Measurements from ENCODE around the gene HOXA4.

The HOXA4 gene

DNA sequence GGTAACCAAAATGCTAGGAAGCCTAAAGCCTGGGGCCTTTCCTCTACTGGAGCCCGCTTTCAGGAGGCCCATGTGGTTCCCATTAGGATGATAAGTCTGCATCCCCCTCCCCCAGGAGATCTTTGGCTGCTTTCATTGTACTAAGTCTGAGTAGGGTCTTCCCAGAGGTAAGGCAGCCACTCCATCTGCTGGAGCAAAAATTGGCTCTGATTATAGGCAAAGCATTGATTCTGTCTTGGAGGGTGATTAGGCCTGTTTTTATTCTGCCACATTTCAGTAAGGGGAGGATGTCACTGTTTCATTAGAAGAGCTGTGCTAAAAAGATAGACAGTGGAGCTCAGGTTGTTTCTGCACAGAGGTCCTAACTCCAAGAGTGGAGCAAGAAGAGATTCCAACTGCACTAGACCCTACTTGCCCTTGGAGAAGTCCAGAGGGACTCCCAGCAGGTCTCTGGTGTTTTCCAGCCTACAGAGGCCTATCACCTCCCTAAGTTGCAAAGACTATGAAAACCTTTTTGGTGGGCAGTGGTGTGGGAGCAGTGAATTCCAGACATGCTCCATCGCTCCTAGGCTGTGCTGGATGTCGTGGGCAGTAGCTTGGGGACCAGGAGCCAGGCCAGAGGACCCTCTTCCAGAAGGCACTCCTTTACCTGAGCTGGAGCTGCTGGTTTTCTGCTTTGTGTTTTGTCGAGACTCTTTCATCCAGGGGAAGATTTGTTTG, 20.9 kb downstream of the HOXA4 start:
- H3K79me1 ChIP-seq (ENCODE audit: low read length), result no peaks in the 10 kb centered on the region
- no peaks in the 10 kb centered on the region for H3K36me3 ChIP-seq (ENCODE audit: control insufficient read depth, insufficient read depth, low read length)
- H3K4ac ChIP-seq (ENCODE audit: low read depth, low read length), result no peak overlapping the region
- no peaks in the 10 kb centered on the region for H3K79me2 ChIP-seq (ENCODE audit: control insufficient read depth, insufficient read depth, low read length)
- no peak overlapping the region for H3K4me2 ChIP-seq (ENCODE audit: low read length)
- peaks cover 82% of the 10 kb centered on the region for H3K27me3 ChIP-seq (ENCODE audit: insufficient read depth, low read length, poor library complexity)
- no peak overlapping the region for H2BK120ac ChIP-seq (ENCODE audit: low read depth, low read length)
- H3K23ac ChIP-seq (ENCODE audit: low read length), result no peak overlapping the region
- H3K4me1 ChIP-seq (ENCODE audit: control insufficient read depth, low read depth, low read length), result no peaks in the 10 kb centered on the region
- H2AK5ac ChIP-seq (ENCODE audit: low read length), result no peak overlapping the region
- no peak overlapping the region for H3K27ac ChIP-seq (ENCODE audit: low read depth, low read length)
- no peak overlapping the region for H3K56ac ChIP-seq (ENCODE audit: low read length)
- H3K4me3 ChIP-seq (ENCODE audit: low read length), result no peak overlapping the region
- no peak overlapping the region for H4K8ac ChIP-seq (ENCODE audit: low read depth, low read length)
- no peak overlapping the region for H2BK5ac ChIP-seq (ENCODE audit: low read length)
- H2BK15ac ChIP-seq (replicated peaks; ENCODE audit: low read depth), result no peak overlapping the region
- H3K9ac ChIP-seq (ENCODE audit: low read length), result no peak overlapping the region
- WGBS (ENCODE audit: extremely low coverage, insufficient coverage, low lambda C conversion rate), result no CpG with 5 or more reads among the region's 4 CpGs
- no peak overlapping the region for H4K5ac ChIP-seq (ENCODE audit: low read length)
- DNase-seq, result no peak
- H3K18ac ChIP-seq (ENCODE audit: low read length), result no peak overlapping the region

DNA sequence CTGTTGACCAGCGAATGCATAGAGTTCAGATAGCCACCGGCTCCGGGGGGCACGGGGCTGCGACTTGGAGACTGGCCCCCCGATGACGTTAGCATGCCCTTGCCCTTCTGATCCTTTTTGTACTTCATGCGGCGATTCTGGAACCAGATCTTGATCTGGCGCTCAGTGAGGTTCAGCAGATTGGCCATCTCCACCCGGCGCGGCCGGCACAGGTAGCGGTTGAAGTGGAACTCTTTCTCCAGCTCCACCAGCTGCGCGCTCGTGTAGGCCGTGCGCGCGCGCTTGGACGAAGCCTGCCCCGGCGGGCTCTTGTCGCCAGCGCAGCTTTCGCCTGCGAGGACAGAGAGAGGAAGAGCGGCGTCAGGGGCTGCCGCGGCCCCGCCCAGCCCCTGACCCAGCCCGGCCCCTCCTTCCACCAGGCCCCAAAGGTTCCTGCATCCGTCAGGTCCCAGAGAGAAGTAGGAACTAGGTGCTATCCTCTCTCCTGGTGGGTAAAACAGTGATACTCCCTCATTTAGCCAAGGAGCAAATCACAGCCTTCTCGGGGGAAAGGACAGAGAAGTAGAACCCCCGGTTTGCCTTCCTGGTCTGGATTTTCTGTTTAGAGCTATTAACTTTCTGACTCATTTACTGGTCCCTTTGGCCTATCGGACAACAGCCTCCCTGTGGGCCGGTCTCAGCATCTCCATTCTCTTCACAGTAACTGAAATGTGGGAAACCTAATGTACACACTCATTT, 22.0 kb downstream of the HOXA4 start:
- H3K79me1 ChIP-seq (ENCODE audit: low read length), result no peaks in the 10 kb centered on the region
- WGBS (ENCODE audit: extremely low coverage, insufficient coverage, low lambda C conversion rate), result no CpG with 5 or more reads among the region's 41 CpGs
- H4K5ac ChIP-seq (ENCODE audit: low read length), result no peak overlapping the region
- peak; percentile 81 for DNase-seq
- no peak overlapping the region for H3K27ac ChIP-seq (ENCODE audit: low read depth, low read length)
- no peaks in the 10 kb centered on the region for H3K79me2 ChIP-seq (ENCODE audit: control insufficient read depth, insufficient read depth, low read length)
- H3K9ac ChIP-seq (ENCODE audit: low read length), result no peak overlapping the region
- no peak overlapping the region for H3K4ac ChIP-seq (ENCODE audit: low read depth, low read length)
- H3K4me2 ChIP-seq (ENCODE audit: low read length), result peak overlapping the region; percentile 20
- H3K18ac ChIP-seq (ENCODE audit: low read length), result no peak overlapping the region
- peaks cover 87% of the 10 kb centered on the region for H3K27me3 ChIP-seq (ENCODE audit: insufficient read depth, low read length, poor library complexity)
- H3K23ac ChIP-seq (ENCODE audit: low read length), result no peak overlapping the region
- H4K8ac ChIP-seq (ENCODE audit: low read depth, low read length), result no peak overlapping the region
- H3K4me1 ChIP-seq (ENCODE audit: control insufficient read depth, low read depth, low read length), result no peaks in the 10 kb centered on the region
- H2BK15ac ChIP-seq (replicated peaks; ENCODE audit: low read depth), result no peak overlapping the region
- no peak overlapping the region for H2BK5ac ChIP-seq (ENCODE audit: low read length)
- H2AK5ac ChIP-seq (ENCODE audit: low read length), result no peak overlapping the region
- no peak overlapping the region for H2BK120ac ChIP-seq (ENCODE audit: low read depth, low read length)
- no peaks in the 10 kb centered on the region for H3K36me3 ChIP-seq (ENCODE audit: control insufficient read depth, insufficient read depth, low read length)
- no peak overlapping the region for H3K4me3 ChIP-seq (ENCODE audit: low read length)
- H3K56ac ChIP-seq (ENCODE audit: low read length), result peak overlapping the region; percentile 56

DNA sequence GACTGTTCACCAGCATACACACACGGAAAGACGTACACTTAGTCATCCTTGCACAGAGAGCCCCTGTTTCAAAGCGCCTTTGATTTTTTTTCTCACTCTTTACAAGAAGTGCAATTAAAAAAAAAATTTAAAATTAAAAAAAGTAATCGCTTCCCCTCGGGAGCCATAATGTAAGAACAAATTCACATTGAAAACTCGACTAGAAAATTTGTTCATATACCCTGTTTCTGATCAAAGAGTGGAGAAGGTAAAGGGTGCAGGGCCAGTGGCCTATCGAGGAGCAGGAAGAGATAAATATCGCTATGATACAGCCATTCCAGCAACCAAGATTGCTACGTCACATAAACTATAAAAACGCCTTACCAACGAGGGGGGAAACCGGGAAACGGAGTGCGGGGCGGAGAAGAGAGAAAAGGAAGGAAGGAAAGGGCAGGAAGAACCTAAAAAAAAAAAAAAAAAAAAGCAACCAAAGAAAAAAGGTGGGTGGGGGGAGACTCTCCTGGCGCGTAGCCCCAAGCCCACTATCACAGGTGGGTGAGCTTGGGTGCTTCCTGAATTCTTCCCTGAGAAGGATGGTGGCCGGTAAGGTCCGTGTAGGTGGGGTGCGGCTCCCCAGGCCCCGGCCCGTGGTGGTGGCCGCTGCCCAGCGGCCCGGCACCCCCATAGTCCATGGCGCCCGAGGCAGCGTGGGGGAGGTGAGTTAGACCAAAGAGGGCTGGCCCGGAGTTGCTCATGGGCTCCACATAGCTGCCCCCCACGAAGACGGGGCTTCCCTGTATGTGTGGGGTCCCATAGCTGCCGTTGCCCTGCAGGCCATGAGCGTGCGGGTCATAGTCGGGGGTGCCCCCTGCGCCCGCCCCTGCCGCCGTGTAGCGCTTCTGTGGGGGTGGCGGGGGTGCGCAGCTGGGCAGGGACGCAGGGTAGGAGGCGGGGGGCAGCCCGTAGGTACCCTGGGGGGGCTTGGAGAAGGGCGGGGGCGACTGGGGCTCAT, 22.9 kb downstream of the HOXA4 start:
- Histone ChIP-seq H3K27me3 (ENCODE audit: insufficient read depth, low read length, poor library complexity) (peaks cover 88% of the 10 kb centered on the region), H3K79me1 (ENCODE audit: low read length) (no peaks in the 10 kb centered on the region)

DNA sequence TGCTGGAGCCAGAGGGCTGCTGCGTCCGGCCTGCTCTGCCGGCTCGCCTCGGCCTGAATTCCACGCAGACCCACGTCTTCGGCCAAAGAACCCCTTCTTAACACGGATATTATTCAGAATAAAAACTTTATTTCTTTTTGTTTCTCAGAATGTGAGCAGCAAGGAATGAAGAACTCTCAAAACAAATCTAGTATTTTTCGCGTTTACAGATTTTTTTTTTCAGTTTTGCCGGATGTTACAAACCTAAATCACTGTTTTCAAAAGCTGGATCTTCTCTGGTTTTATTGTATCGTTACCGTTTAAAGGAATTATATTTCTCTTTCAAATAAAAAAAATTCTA, 23.7 kb downstream of the HOXA4 start:
- Histone ChIP-seq H3K79me1 (ENCODE audit: low read length) (no peaks in the 10 kb centered on the region), H3K4ac (ENCODE audit: low read depth, low read length) (no peak overlapping the region), H4K8ac (ENCODE audit: low read depth, low read length) (no peak overlapping the region), H3K9ac (ENCODE audit: low read length) (no peak overlapping the region), H3K27me3 (ENCODE audit: insufficient read depth, low read length, poor library complexity) (peaks cover 91% of the 10 kb centered on the region), H2BK120ac (ENCODE audit: low read depth, low read length) (no peak overlapping the region), H4K5ac (ENCODE audit: low read length) (no peak overlapping the region), H3K4me2 (ENCODE audit: low read length) (no peak overlapping the region), H2BK5ac (ENCODE audit: low read length) (no peak overlapping the region), H3K4me3 (ENCODE audit: low read length) (no peak overlapping the region), H3K36me3 (ENCODE audit: control insufficient read depth, insufficient read depth, low read length) (no peaks in the 10 kb centered on the region), H3K79me2 (ENCODE audit: control insufficient read depth, insufficient read depth, low read length) (no peaks in the 10 kb centered on the region), H3K23ac (ENCODE audit: low read length) (no peak overlapping the region), H2AK5ac (ENCODE audit: low read length) (no peak overlapping the region), H3K4me1 (ENCODE audit: control insufficient read depth, low read depth, low read length) (no peaks in the 10 kb centered on the region), H3K56ac (ENCODE audit: low read length) (no peak overlapping the region), H3K18ac (ENCODE audit: low read length) (no peak overlapping the region), H3K27ac (ENCODE audit: low read depth, low read length) (no peak overlapping the region), H2BK15ac (replicated peaks; ENCODE audit: low read depth) (no peak overlapping the region)
- no peak for DNase-seq
- WGBS (ENCODE audit: extremely low coverage, insufficient coverage, low lambda C conversion rate), result no CpG with 5 or more reads among the region's 14 CpGs

More for the DNA sequence above, 22.9 kb downstream of the HOXA4 start:
- WGBS (ENCODE audit: extremely low coverage, insufficient coverage, low lambda C conversion rate), result no CpG with 5 or more reads among the region's 47 CpGs
- Histone ChIP-seq H3K27ac (ENCODE audit: low read depth, low read length) (no peak overlapping the region), H3K4me2 (ENCODE audit: low read length) (no peak overlapping the region), H2BK15ac (replicated peaks; ENCODE audit: low read depth) (no peak overlapping the region), H2BK5ac (ENCODE audit: low read length) (no peak overlapping the region), H3K4ac (ENCODE audit: low read depth, low read length) (no peak overlapping the region), H3K4me1 (ENCODE audit: control insufficient read depth, low read depth, low read length) (no peaks in the 10 kb centered on the region), H4K5ac (ENCODE audit: low read length) (no peak overlapping the region), H3K36me3 (ENCODE audit: control insufficient read depth, insufficient read depth, low read length) (no peaks in the 10 kb centered on the region), H3K9ac (ENCODE audit: low read length) (no peak overlapping the region), H3K4me3 (ENCODE audit: low read length) (no peak overlapping the region), H2BK120ac (ENCODE audit: low read depth, low read length) (no peak overlapping the region), H3K79me2 (ENCODE audit: control insufficient read depth, insufficient read depth, low read length) (no peaks in the 10 kb centered on the region), H2AK5ac (ENCODE audit: low read length) (no peak overlapping the region), H3K56ac (ENCODE audit: low read length) (no peak overlapping the region), H4K8ac (ENCODE audit: low read depth, low read length) (no peak overlapping the region), H3K18ac (ENCODE audit: low read length) (no peak overlapping the region), H3K23ac (ENCODE audit: low read length) (no peak overlapping the region)
- DNase-seq, result no peak

DNA sequence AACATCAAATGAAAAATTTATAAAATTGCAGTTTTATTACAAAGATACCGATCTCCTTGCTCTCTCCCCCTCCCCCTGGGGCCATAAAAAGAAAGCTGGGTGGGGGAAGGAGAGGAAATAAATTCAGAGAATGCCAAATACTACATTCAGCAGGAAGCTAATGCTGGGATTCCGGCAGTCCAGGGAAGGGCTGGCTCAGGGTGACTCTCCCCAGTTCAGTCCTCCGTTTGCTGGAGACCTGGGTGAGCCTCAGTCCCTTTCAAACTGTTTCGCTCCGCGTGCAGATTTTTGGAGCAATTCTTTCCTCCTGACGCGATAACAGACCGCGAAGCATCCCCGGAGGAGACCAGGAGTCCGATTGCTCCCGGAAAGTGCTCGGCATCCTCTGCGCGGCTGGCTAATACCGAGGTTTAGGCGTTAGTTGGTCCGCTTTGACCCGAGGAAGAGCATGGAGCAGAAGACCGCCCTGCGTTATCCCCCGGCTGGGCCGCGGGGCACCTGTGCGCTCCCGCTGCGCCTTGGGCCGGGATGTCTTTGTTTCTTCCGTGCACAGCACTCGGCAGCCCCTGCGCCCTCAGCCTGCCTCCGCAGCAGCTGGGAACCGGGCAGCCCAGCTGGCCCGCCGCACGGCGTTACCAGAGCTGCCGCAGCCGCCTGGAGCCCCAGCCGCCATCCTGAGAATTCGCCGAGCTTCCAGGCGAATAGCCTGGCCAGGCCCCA, 24.2 kb downstream of the HOXA4 start:
- DNase-seq, result peak; percentile 70
- no peak overlapping the region for H3K56ac ChIP-seq (ENCODE audit: low read length)
- no peak overlapping the region for H4K8ac ChIP-seq (ENCODE audit: low read depth, low read length)
- no peak overlapping the region for H2BK120ac ChIP-seq (ENCODE audit: low read depth, low read length)
- no peaks in the 10 kb centered on the region for H3K79me2 ChIP-seq (ENCODE audit: control insufficient read depth, insufficient read depth, low read length)
- H3K18ac ChIP-seq (ENCODE audit: low read length), result no peak overlapping the region
- H3K9ac ChIP-seq (ENCODE audit: low read length), result no peak overlapping the region
- no peak overlapping the region for H3K23ac ChIP-seq (ENCODE audit: low read length)
- no peak overlapping the region for H2BK15ac ChIP-seq (replicated peaks; ENCODE audit: low read depth)
- no peaks in the 10 kb centered on the region for H3K4me1 ChIP-seq (ENCODE audit: control insufficient read depth, low read depth, low read length)
- no peak overlapping the region for H3K27ac ChIP-seq (ENCODE audit: low read depth, low read length)
- no CpG with 5 or more reads among the region's 44 CpGs for WGBS (ENCODE audit: extremely low coverage, insufficient coverage, low lambda C conversion rate)
- H2BK5ac ChIP-seq (ENCODE audit: low read length), result no peak overlapping the region
- no peaks in the 10 kb centered on the region for H3K36me3 ChIP-seq (ENCODE audit: control insufficient read depth, insufficient read depth, low read length)
- H3K4ac ChIP-seq (ENCODE audit: low read depth, low read length), result no peak overlapping the region
- no peak overlapping the region for H2AK5ac ChIP-seq (ENCODE audit: low read length)
- H3K4me3 ChIP-seq (ENCODE audit: low read length), result no peak overlapping the region
- peaks cover 91% of the 10 kb centered on the region for H3K27me3 ChIP-seq (ENCODE audit: insufficient read depth, low read length, poor library complexity)
- H4K5ac ChIP-seq (ENCODE audit: low read length), result no peak overlapping the region
- no peaks in the 10 kb centered on the region for H3K79me1 ChIP-seq (ENCODE audit: low read length)
- peak overlapping the region; percentile 28 for H3K4me2 ChIP-seq (ENCODE audit: low read length)

Data from mesendoderm (in vitro differentiated cells).